Stimulated activated CD8-positive, alpha-beta memory T cell treated with anti-CD3 and anti-CD28 coated beads, Interleukin-4, amount 100 ng/mL, for 4 hours (primary cell): ENCODE data around the gene CYTH3.

Source experiments
- DNase-seq, 2 donors: peaks; one replicate each; pipeline ENCODE4 v3.0.0-alpha.2; 2020; ENCODE audit warnings: low read depth in 2 of 2, low spot score in 1 of 2

CYTH3 gene

GRCh38 chr7:6167587-6168476 is 104.6 kb downstream of the CYTH3 start:
- DNase-seq: no peak

GRCh38 chr7:6167004-6167551 is 105.3 kb downstream of the CYTH3 start:
- DNase-seq: no peak

GRCh38 chr7:6166443-6166891 is 106.0 kb downstream of the CYTH3 start:
- DNase-seq: no peak

GRCh38 chr7:6165521-6166320 is 106.7 kb downstream of the CYTH3 start:
- DNase-seq: no peak

- no peak for DNase-seq
Observed at GRCh38 chr7:6165075-6165474, 107.3 kb downstream of the CYTH3 start.

- no peak for DNase-seq
Observed at GRCh38 chr7:6164491-6164890, 107.9 kb downstream of the CYTH3 start.

- no peak for DNase-seq
Observed at GRCh38 chr7:6164010-6164409, 108.4 kb downstream of the CYTH3 start.

- DNase-seq: no peak
Observed at GRCh38 chr7:6163402-6163801, 109.0 kb downstream of the CYTH3 start.

- no peak for DNase-seq
Observed at GRCh38 chr7:6162650-6163366, 109.6 kb downstream of the CYTH3 start.

- DNase-seq: no peak
Observed at GRCh38 chr7:6162331-6162620, 110.1 kb downstream of the CYTH3 start.

- no peak for DNase-seq
Observed at GRCh38 chr7:6161463-6162330, 110.7 kb downstream of the CYTH3 start.

GRCh38 chr7:6160191-6160623 is 112.2 kb downstream of the CYTH3 start:
- DNase-seq: no peak

GRCh38 chr7:6159524-6160031 is 112.8 kb downstream of the CYTH3 start:
- DNase-seq: no peak

GRCh38 chr7:6159097-6159483 is 113.3 kb downstream of the CYTH3 start:
- no peak for DNase-seq

GRCh38 chr7:6158424-6159096 is 113.9 kb downstream of the CYTH3 start:
- no peak for DNase-seq

GRCh38 chr7:6157685-6158423 is 114.6 kb downstream of the CYTH3 start:
- DNase-seq: no peak

- DNase-seq: no peak
Observed at GRCh38 chr7:6156734-6157133, 115.7 kb downstream of the CYTH3 start.

- DNase-seq: no peak
Observed at GRCh38 chr7:6155596-6155995, 116.8 kb downstream of the CYTH3 start.
